ENCODE results near the gene CCDC3.

DNA sequence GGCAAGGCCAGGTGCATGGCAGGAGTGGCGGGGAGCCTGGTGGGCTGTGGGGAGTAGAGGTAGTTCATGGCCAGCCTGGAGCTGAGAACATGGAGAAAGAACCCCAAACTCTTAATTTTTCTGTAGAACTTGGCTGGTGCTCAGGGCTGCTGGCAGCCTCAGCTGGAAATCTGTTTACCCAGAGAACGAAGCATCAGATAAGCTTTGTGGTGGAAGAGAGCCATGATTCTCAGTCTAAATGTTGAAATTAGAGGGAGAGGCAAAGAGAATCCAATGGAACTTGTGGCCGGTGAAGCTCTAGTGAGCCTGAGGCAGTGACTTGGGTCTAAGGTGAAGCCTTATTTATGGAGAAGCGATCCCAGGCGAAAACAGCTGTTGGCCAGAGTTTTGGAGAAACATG lies 126.4 kb downstream of the CCDC3 start:
- no peak for TF ChIP-seq BHLHE40 (IDR thresholded peaks at IDR 0.05; ENCODE audit: borderline replicate concordance)
- TF ChIP-seq PKNOX1 (IDR thresholded peaks at IDR 0.05) = no peak
- no peak for TF ChIP-seq SUZ12 (IDR thresholded peaks at IDR 0.05)
- no peak for TF ChIP-seq FOXA1 (IDR thresholded peaks at IDR 0.05)
- TF ChIP-seq L3MBTL2 (conservative IDR thresholded peaks at IDR 0.05) = no peak
- TF ChIP-seq SP1 (IDR thresholded peaks at IDR 0.05) = no peak
- no peak for TF ChIP-seq NFRKB (IDR thresholded peaks at IDR 0.05)
- TF ChIP-seq HDGF (IDR thresholded peaks at IDR 0.05; ENCODE audit: borderline replicate concordance) = no peak
- no peak for TF ChIP-seq ELF4 (IDR thresholded peaks at IDR 0.05)
- TF ChIP-seq FOXM1 (IDR thresholded peaks at IDR 0.05; ENCODE audit: borderline replicate concordance) = no peak
- no peak for TF ChIP-seq ZNF384 (IDR thresholded peaks at IDR 0.05)

All from HEK293T (cell line).